ENCODE results near the gene FNIP2.
A peak's percentile ranks its signal among the peaks of the same experiment; 100 is the strongest.
"Not testable (repeated sequence)": the region's sequence is repeated elsewhere in the genome, so short reads cannot be mapped to it uniquely, and the experiment has no call there.

The FNIP2 gene

DNA sequence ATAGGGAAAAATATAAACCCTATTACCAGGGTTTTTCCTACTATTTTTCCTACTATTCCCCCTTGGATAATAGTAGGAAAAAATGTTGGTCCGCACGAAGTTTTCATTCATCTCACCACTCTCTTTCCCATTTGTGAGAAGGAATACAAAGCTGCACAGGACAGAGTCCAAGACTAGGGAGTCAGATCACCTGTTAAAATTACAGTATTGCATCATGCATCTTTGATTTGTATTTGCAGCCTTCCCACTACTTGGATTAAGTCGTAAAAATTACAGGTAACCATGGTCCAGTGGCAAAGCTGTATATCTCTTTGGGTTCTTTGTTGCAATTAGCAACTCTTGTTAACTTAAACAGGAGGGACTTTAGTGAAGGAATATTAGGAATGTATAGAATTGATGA is 121.5 kb downstream of the FNIP2 start:
- no peak for TF ChIP-seq CTCF (IDR thresholded peaks at IDR 0.05; ENCODE audit: insufficient read depth, low read depth, low read length, missing control alignments)
- H3K4me3 ChIP-seq (ENCODE audit: low read depth, low read length): no peak overlapping the region
- DNase-seq (ENCODE audit: low read depth): no peak

- no peak for TF ChIP-seq CTCF (IDR thresholded peaks at IDR 0.05; ENCODE audit: insufficient read depth, low read depth, low read length, missing control alignments)
- no peak overlapping the region for H3K4me3 ChIP-seq (ENCODE audit: low read depth, low read length)
- DNase-seq (ENCODE audit: low read depth): no peak
Measured at GRCh38 chr4:158891256-158891655, 122.4 kb downstream of the FNIP2 start.

DNA sequence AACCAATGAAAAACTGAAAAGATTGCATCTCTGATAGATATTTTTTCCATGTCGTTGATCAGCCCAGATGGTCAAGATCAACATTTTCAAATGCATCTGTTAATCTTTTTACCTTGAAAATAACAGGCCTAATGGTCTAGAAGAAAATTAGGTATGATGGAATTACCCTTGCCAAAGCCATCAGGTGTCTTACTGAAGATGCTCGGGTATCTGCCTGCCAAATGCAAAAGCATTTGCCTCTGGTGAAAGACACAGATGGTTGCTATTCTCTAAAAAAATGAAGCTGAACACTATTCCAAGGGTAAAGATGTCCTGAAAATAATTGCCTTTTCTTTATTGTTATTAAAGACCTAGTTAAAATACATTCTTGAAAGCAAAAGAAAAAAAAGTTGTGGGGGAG is 126.0 kb downstream of the FNIP2 start:
- no peak for TF ChIP-seq CTCF (IDR thresholded peaks at IDR 0.05; ENCODE audit: insufficient read depth, low read depth, low read length, missing control alignments)
- H3K4me3 ChIP-seq (ENCODE audit: low read depth, low read length): no peak overlapping the region
- no peak for DNase-seq (ENCODE audit: low read depth)

GRCh38 chr4:158895797-158896576 is 127.2 kb downstream of the FNIP2 start:
- no peak for TF ChIP-seq CTCF (IDR thresholded peaks at IDR 0.05; ENCODE audit: insufficient read depth, low read depth, low read length, missing control alignments)
- no peak overlapping the region for H3K4me3 ChIP-seq (ENCODE audit: low read depth, low read length)
- no peak for DNase-seq (ENCODE audit: low read depth)

DNA sequence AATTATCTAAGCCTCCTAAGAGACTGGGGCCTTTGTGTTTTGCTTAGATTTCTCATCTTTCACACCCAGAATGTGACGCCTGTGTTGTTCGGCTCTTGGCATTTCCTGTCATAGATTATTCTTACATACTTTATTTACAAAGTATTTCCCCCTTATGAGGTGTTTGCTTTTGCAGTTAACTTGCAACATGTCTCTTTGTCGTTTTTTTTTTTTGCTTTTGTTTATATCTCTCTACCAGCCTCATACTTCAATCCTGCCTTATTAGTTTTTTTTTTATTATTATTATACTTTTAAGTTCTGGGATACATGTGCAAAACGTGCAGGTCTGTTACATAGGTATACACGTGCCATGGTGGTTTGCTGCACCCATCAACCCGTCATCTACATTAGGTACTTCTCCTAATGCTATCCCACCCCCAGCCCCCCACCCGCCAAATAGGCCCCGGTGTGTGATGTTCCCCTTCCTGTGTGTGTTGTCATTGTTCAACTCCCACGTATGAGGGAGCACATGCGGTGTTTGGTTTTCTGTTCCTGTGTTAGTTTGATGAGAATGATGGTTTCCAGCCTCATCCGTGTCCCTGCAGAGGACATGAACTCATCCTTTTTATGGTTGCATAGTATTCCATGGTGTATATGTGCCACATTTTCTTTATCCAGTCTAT is 127.9 kb downstream of the FNIP2 start:
- H3K4me3 ChIP-seq (ENCODE audit: low read depth, low read length); DNase-seq (ENCODE audit: low read depth): not testable (repeated sequence)

DNA sequence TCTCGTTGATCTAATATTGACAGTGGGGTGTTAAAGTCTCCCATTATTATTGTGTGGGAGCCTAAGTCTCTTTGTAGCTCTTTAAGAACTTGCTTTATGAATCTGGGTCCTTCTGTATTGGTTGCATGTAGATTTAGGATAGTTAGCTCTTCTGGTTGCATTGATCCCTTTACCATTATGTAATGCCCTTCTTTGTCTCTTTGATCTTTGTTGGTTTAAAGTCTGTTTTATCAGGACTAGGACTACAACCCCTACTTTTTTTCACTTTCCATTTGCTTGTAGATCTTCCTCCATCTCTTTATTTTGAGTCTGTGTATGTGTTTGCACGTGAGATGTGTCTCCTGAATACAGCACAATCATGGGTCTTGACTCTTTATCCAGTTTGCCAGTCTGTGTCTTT is 131.6 kb downstream of the FNIP2 start:
- H3K4me3 ChIP-seq (ENCODE audit: low read depth, low read length); DNase-seq (ENCODE audit: low read depth): not testable (repeated sequence)

GRCh38 chr4:158902280-158903078 is 133.7 kb downstream of the FNIP2 start:
- H3K4me3 ChIP-seq (ENCODE audit: low read depth, low read length): not testable (repeated sequence)
- DNase-seq (ENCODE audit: low read depth): peak; percentile 55

- H3K4me3 ChIP-seq (ENCODE audit: low read depth, low read length): no peak overlapping the region
- TF ChIP-seq CTCF (IDR thresholded peaks at IDR 0.05; ENCODE audit: insufficient read depth, low read depth, low read length, missing control alignments): no peak
- no peak for DNase-seq (ENCODE audit: low read depth)
Measured at GRCh38 chr4:158903079-158903456, 134.2 kb downstream of the FNIP2 start.
